HL-60/S4 treated with phorbol 12-myristate 13-acetate at 8.2 ng/mL for 4 days and 3 days (cell line): ENCODE results near the gene SHROOM1.

Experiments used
- in situ Hi-C: fragments of 300-500 bp; cut with MboI; formaldehyde crosslinking; loops from 2 replicates; pipeline ENCODE4 v1.15.0; 2022; ENCODE audit warnings: low sequenced_read_pairs

SHROOM1 gene

DNA sequence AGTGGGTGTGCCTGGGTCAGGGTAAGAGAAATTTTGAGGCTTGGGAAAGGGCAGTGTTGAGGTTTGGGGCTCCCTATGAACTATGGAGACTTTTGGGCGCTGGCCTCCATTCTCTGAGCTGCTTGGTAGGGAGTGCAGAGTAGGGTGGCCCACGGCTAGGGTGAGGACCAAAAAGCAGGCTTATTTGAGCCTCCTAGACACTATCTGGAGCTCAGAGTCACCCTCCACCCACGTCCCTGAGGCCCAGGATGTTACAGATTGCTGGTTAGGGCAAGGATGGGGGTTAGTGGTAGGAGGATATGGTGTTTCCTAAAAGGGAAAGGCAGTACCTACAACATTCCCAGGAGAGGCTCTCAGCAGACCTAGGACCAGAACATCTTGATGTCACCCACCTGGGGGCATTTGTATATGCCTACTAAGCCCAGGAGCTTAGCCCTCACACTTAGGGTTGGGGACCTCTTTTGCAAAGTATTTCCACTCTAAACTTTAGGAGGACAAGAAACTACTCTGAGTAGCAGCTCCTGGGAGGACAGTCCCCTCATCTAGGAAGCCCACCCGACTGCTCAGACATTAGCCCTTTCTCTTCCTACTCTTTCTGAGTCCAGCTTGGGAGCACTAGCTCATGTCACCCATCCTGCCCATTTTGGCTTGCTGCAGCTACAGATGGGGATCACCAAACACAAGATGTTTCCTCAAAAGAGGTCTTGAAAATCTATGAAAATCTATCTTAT, 2.3 kb downstream of the SHROOM1 start:
- in situ Hi-C loops, result loop anchor here (25.0 kb wide), 1 partner anchor 441 kb away; no protein-coding TSS in a partner anchor

GRCh38 chr5:132826424-132827082, 3.9 kb downstream of the SHROOM1 start:
- in situ Hi-C loops, result loop anchor here (25.0 kb wide), 1 partner anchor 439 kb away; no protein-coding TSS in a partner anchor

DNA sequence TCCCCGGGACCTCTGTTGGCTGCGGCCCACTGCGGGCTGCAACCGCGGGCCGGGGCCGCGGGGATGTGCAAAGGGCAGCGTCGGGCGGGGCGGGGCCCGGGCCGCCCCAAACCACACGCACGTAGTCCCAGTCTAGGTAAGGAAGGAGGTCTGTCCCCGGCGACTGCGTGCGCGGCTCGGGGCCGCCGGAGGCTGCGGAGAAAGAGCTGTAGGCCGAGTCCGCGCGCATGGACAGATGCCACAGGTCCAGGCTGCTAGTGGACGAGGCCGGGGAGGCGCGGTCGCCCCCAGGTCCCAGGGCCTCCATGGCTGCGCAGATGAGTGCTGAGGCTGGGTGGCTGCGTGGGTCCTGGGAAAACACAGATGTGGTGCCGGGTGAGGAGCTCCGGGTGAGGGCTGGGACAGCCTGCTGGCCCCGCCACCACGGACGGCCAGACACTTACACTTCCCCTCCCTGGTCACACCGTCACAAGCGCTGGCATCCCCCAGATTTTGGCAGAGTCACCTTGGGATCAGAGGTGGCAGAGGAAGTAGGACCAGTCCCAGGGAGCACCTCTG, 4.5 kb downstream of the SHROOM1 start:
- in situ Hi-C loops, result loop anchor here (25.0 kb wide), 1 partner anchor 439 kb away; no protein-coding TSS in a partner anchor

DNA sequence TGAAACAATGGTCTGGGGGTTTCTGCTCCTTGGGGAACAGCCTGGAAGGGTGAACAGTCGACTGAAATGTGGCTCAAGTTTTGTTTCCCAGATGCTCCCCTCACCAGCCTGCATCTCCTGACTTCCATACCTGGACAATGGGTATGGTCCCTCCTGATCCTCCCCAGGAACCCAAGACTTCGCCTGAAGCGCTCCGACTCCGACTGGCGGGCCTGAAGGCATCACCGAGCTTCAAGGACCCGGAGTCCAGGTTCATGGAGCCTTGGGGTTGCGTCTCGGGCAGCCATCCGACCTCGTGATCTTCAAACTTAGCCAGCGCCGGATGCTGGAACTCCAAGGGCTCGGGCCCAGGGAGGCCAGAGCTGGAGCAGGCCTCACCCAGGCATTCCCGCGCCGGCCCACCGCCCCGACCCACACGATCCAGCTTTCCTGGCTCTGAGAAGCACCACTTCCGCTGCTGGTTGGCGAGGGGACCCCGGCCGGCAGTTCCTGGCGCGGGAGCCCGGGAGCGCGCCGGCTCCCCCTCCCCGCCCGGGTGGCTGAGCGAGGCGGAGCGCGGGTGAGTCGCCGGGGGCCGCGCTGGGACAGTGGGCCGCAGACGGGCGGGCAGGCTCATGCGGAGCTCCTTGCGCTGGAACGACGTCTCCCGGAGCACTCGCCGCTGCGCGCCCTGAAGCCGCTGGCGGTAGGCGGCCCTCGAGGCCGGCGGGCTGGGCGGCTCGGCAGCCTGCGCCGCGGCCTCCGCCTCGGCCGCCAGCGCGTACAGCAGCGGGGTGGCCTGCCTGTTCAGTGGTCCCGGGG, 5.2 kb downstream of the SHROOM1 start:
- in situ Hi-C loops, result loop anchor here (25.0 kb wide), 1 partner anchor 438 kb away; no protein-coding TSS in a partner anchor

- in situ Hi-C loops, result no loop called here
Measured at GRCh38 chr5:132824426-132824825, 6.0 kb downstream of the SHROOM1 start.

GRCh38 chr5:132823481-132824050, 6.9 kb downstream of the SHROOM1 start:
- in situ Hi-C loops, result no loop called here

- in situ Hi-C loops, result no loop called here
Measured at GRCh38 chr5:132822650-132823480, 7.6 kb downstream of the SHROOM1 start.

GRCh38 chr5:132821791-132822190, 8.7 kb downstream of the SHROOM1 start:
- in situ Hi-C loops, result no loop called here

GRCh38 chr5:132821350-132821749, 9.1 kb downstream of the SHROOM1 start:
- in situ Hi-C loops, result no loop called here

DNA sequence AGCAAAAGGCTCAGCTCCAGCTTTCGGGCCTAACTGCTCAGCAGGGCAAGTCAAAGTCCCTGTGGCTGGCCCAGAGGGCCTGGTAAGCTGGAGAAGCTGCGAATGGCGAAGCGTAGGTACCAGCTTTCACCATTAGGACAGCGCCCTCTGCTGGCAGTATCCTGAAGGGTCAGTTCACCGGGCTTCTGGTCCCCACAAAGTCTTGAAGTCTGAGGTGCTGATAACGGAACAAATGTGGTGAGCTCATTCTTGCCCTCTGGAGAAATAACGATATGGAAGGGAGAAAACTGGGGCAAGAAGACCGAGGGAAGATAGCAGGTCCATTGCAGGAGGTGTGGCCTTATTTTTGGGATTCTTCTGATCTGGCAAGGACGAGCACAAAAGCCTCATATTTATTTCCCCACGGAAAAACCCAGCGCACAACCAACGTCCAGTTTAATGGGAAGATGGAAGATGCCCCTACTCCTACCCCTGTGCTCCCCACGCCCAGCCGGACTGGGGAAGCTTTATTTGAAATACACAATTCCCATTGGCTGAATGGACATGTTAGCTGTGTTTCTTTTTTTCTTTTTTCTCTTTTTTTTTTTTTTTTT, 10.2 kb downstream of the SHROOM1 start:
- in situ Hi-C loops, result no loop called here

DNA sequence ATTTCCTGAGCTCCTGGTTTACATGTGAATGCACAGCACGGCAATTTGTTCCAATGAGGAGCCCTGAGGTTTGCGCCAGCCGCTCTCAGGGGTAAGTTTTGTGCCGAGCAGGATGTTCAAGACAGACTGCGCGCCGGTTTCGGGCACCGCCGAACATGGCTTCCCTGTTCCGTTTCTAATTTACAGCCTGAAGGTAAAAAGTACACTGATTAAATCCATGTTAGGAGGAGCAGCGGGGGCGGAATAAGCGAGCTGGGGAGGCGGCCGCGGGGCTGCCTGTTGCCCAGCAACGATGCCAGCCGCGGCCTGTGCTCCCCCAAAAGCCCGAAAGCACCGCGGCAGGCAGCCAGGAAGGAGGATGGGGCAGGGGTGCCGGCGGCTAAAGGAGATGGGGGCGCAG, 11.0 kb downstream of the SHROOM1 start:
- in situ Hi-C loops, result no loop called here

DNA sequence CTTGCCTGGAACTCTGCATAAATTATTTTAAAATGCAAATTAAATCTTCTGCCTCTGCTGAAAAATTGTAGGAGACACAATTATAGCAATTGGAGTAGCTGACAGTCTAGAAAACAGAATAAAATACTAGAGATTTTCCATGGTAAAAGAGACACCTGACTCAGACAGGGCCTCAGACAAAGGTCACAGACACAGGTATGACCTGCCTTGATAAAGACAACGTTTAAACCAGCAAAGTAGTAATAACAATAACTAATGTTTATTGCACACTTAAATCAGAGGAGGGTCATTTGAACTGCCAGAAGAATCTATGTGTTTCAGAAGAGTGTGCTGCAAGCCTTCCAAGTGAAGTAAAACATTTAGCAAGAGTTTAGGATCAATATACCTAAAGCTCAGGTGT, 13.4 kb downstream of the SHROOM1 start:
- in situ Hi-C loops, result no loop called here

DNA sequence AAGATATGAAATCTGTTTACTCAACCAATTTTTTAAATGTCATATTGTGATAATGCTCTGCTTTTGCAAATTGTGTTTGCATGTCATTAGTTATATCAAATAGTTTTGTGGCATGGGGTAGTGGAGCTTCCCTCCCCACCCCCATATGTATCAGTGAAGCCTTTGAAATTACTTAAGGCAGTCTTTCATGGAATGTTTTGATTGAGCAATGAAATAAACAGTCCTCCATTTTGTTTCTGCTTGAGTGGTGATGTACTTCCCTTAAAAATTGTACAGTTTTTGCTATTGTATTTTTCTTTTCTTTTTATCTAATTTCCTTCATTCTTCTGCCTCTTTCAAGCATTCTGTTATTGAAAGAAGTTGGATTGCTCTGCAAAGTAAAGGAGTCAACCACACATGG, 13.9 kb downstream of the SHROOM1 start:
- in situ Hi-C loops, result no loop called here

GRCh38 chr5:132816083-132816482, 14.4 kb downstream of the SHROOM1 start:
- in situ Hi-C loops, result no loop called here

GRCh38 chr5:132815454-132815853, 15.0 kb downstream of the SHROOM1 start:
- in situ Hi-C loops, result no loop called here

GRCh38 chr5:132814503-132815294, 15.7 kb downstream of the SHROOM1 start:
- in situ Hi-C loops, result no loop called here

DNA sequence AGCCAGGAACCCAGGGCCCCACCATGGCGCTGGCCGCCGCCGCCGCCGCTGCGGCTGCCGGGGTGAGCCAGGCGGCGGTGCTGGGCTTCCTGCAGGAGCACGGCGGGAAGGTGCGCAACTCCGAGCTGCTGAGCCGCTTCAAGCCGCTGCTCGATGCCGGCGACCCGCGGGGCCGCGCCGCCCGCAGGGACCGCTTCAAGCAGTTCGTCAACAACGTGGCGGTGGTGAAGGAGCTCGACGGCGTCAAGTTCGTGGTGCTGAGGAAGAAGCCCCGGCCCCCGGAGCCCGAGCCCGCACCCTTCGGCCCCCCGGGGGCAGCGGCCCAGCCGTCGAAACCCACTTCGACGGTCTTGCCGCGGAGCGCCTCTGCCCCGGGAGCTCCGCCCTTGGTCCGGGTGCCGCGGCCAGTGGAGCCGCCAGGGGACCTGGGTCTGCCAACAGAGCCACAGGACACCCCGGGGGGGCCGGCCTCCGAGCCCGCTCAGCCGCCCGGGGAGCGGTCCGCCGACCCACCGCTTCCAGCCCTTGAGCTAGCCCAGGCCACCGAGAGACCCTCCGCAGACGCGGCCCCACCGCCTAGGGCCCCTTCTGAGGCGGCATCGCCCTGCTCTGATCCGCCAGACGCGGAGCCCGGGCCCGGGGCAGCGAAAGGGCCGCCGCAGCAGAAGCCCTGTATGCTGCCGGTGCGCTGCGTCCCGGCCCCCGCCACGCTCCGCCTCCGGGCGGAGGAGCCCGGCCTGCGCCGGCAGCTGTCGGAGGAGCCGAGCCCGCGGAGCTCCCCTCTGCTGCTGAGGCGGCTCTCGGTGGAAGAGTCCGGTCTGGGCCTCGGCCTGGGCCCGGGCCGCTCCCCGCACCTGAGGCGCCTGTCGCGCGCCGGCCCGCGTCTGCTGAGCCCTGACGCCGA, 16.6 kb downstream of the SHROOM1 start:
- in situ Hi-C loops, result no loop called here
